ENCODE results near the gene SPTBN2.

The SPTBN2 gene

GRCh38 chr11:66700742-66701141 is 28.3 kb downstream of the SPTBN2 start:
- no peak for DNase-seq

- no peak for DNase-seq
Measured at GRCh38 chr11:66700337-66700736, 28.7 kb downstream of the SPTBN2 start.

GRCh38 chr11:66698491-66698890 is 30.5 kb downstream of the SPTBN2 start:
- DNase-seq, result no peak

GRCh38 chr11:66697988-66698387 is 31.0 kb downstream of the SPTBN2 start:
- no peak for DNase-seq

GRCh38 chr11:66696146-66696545 is 32.9 kb downstream of the SPTBN2 start:
- no peak for DNase-seq

GRCh38 chr11:66694732-66695207 is 34.2 kb downstream of the SPTBN2 start:
- DNase-seq, result peak; percentile 86

- DNase-seq, result no peak
Measured at GRCh38 chr11:66694056-66694410, 35.0 kb downstream of the SPTBN2 start.

GRCh38 chr11:66693356-66694055 is 35.5 kb downstream of the SPTBN2 start:
- no peak for DNase-seq

GRCh38 chr11:66692871-66693331 is 36.1 kb downstream of the SPTBN2 start:
- DNase-seq, result no peak

GRCh38 chr11:66692446-66692845 is 36.6 kb downstream of the SPTBN2 start:
- DNase-seq, result no peak

- DNase-seq, result no peak
Measured at GRCh38 chr11:66691311-66691980, 37.6 kb downstream of the SPTBN2 start.

- DNase-seq, result no peak
Measured at GRCh38 chr11:66689661-66690590, 39.1 kb downstream of the SPTBN2 start.

GRCh38 chr11:66688561-66689534 is 40.2 kb downstream of the SPTBN2 start:
- no peak for DNase-seq

GRCh38 chr11:66687831-66688281 is 41.2 kb downstream of the SPTBN2 start:
- no peak for DNase-seq

- no peak for DNase-seq
Measured at GRCh38 chr11:66686801-66687750, 41.9 kb downstream of the SPTBN2 start.

- no peak for DNase-seq
Measured at GRCh38 chr11:66686100-66686785, 42.8 kb downstream of the SPTBN2 start.

- peak; percentile 83 for DNase-seq
Measured at GRCh38 chr11:66685276-66686099, 43.5 kb downstream of the SPTBN2 start.

GRCh38 chr11:66684635-66685034 is 44.4 kb downstream of the SPTBN2 start:
- DNase-seq, result no peak

- DNase-seq, result no peak
Measured at GRCh38 chr11:66683877-66684276, 45.1 kb downstream of the SPTBN2 start.

Data from DMS79 treated with DMSO at 0.1 percent for 48 hours (cell line).